Measurements from ENCODE around the gene CLEC4G.

Gene CLEC4G

GRCh38 chr19:7742991-7743390, 11.1 kb upstream of the CLEC4G start:
- Histone ChIP-seq H3K4me3 (replicated peaks; ENCODE audit: insufficient read depth, low read length) (no peak overlapping the region), H3K27me3 (ENCODE audit: insufficient read depth, poor library complexity, severe bottlenecking) (no peaks in the 10 kb centered on the region), H3K27ac (replicated peaks) (no peak overlapping the region)
- TF ChIP-seq GABPA (IDR thresholded peaks at IDR 0.05; ENCODE audit: low read depth) (no peak), POLR2AphosphoS5 (IDR thresholded peaks at IDR 0.05; ENCODE audit: low read depth) (no peak), SPI1 (IDR thresholded peaks at IDR 0.05; ENCODE audit: borderline replicate concordance, low read depth) (no peak)
- TF ChIP-seq, protein P1, sequence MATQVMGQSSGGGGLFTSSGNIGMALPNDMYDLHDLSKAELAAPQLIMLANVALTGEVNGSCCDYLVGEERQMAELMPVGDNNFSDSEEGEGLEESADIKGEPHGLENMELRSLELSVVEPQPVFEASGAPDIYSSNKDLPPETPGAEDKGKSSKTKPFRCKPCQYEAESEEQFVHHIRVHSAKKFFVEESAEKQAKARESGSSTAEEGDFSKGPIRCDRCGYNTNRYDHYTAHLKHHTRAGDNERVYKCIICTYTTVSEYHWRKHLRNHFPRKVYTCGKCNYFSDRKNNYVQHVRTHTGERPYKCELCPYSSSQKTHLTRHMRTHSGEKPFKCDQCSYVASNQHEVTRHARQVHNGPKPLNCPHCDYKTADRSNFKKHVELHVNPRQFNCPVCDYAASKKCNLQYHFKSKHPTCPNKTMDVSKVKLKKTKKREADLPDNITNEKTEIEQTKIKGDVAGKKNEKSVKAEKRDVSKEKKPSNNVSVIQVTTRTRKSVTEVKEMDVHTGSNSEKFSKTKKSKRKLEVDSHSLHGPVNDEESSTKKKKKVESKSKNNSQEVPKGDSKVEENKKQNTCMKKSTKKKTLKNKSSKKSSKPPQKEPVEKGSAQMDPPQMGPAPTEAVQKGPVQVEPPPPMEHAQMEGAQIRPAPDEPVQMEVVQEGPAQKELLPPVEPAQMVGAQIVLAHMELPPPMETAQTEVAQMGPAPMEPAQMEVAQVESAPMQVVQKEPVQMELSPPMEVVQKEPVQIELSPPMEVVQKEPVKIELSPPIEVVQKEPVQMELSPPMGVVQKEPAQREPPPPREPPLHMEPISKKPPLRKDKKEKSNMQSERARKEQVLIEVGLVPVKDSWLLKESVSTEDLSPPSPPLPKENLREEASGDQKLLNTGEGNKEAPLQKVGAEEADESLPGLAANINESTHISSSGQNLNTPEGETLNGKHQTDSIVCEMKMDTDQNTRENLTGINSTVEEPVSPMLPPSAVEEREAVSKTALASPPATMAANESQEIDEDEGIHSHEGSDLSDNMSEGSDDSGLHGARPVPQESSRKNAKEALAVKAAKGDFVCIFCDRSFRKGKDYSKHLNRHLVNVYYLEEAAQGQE (IDR thresholded peaks at IDR 0.05; ENCODE audit: insufficient replicate concordance, low read depth): no peak
- TF ChIP-seq, protein P2, sequence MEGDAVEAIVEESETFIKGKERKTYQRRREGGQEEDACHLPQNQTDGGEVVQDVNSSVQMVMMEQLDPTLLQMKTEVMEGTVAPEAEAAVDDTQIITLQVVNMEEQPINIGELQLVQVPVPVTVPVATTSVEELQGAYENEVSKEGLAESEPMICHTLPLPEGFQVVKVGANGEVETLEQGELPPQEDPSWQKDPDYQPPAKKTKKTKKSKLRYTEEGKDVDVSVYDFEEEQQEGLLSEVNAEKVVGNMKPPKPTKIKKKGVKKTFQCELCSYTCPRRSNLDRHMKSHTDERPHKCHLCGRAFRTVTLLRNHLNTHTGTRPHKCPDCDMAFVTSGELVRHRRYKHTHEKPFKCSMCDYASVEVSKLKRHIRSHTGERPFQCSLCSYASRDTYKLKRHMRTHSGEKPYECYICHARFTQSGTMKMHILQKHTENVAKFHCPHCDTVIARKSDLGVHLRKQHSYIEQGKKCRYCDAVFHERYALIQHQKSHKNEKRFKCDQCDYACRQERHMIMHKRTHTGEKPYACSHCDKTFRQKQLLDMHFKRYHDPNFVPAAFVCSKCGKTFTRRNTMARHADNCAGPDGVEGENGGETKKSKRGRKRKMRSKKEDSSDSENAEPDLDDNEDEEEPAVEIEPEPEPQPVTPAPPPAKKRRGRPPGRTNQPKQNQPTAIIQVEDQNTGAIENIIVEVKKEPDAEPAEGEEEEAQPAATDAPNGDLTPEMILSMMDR (IDR thresholded peaks at IDR 0.05; ENCODE audit: insufficient read depth, low read length): no peak
- no peak for DNase-seq (ENCODE audit: low read depth in 1 of 2, low spot score in 1 of 2)

- no peak overlapping the region for H3K27ac ChIP-seq (replicated peaks)
- no peak for DNase-seq (ENCODE audit: low read depth in 1 of 2, low spot score in 1 of 2)
- H3K27me3 ChIP-seq (ENCODE audit: insufficient read depth, poor library complexity, severe bottlenecking): no peaks in the 10 kb centered on the region
- no peak overlapping the region for H3K4me3 ChIP-seq (replicated peaks; ENCODE audit: insufficient read depth, low read length)
- TF ChIP-seq SPI1 (IDR thresholded peaks at IDR 0.05; ENCODE audit: borderline replicate concordance, low read depth) (no peak), POLR2AphosphoS5 (IDR thresholded peaks at IDR 0.05; ENCODE audit: low read depth) (no peak)
- TF ChIP-seq, protein P2 (IDR thresholded peaks at IDR 0.05; ENCODE audit: insufficient read depth, low read length): no peak
These were observed 10.7 kb upstream of the CLEC4G start for GRCh38 chr19:7742575-7742974.

- H3K27ac ChIP-seq (replicated peaks): no peak overlapping the region
- no peaks in the 10 kb centered on the region for H3K27me3 ChIP-seq (ENCODE audit: insufficient read depth, poor library complexity, severe bottlenecking)
- DNase-seq (ENCODE audit: low read depth in 1 of 2, low spot score in 1 of 2): no peak
- H3K4me3 ChIP-seq (replicated peaks; ENCODE audit: insufficient read depth, low read length): no peak overlapping the region
- no peak for TF ChIP-seq GABPA (IDR thresholded peaks at IDR 0.05; ENCODE audit: low read depth)
- TF ChIP-seq SPI1 (IDR thresholded peaks at IDR 0.05; ENCODE audit: borderline replicate concordance, low read depth): no peak
- no peak for TF ChIP-seq POLR2AphosphoS5 (IDR thresholded peaks at IDR 0.05; ENCODE audit: low read depth)
- TF ChIP-seq, protein P1 (IDR thresholded peaks at IDR 0.05; ENCODE audit: insufficient replicate concordance, low read depth): no peak
- TF ChIP-seq, protein P2 (IDR thresholded peaks at IDR 0.05; ENCODE audit: insufficient read depth, low read length): no peak
These were observed 8.8 kb upstream of the CLEC4G start for GRCh38 chr19:7740682-7741054.

Measured in HL-60 (cell line).